Large intestine (tissue), 3 donors: ENCODE results near the gene AFF2. TPM values are rescaled to one million over a fixed set of nuclear protein-coding genes. Genes with fewer than 3 reads are reported as not detected.

Experiments used
- DNase-seq, 2 donors: peaks; one replicate each; pipeline versions ENCODE4 v3.0.0 to v3.0.0-alpha.2; 2013
- H3K27ac ChIP-seq: one replicate; pipeline ENCODE4 v1.5.1; 2013; ENCODE audit warnings: low read length
- H3K27me3 ChIP-seq: 2 replicates; pipeline ENCODE4 v1.6.1; 2013; ENCODE audit warnings: low read length; ENCODE audit not compliant: control insufficient read depth, insufficient read depth
- H3K36me3 ChIP-seq: 2 replicates; pipeline ENCODE4 v1.6.1; 2013; ENCODE audit warnings: low read length; ENCODE audit not compliant: control insufficient read depth, insufficient read depth
- H3K4me1 ChIP-seq: one replicate; pipeline ENCODE4 v1.6.1; 2013; ENCODE audit warnings: low read length; ENCODE audit not compliant: control insufficient read depth, insufficient read depth
- H3K4me3 ChIP-seq: one replicate; pipeline ENCODE4 v1.5.1; 2013; ENCODE audit warnings: low read length
- H3K9me3 ChIP-seq: one replicate; pipeline ENCODE4 v1.6.1; 2013; ENCODE audit warnings: mild to moderate bottlenecking, low read depth, low read length, moderate library complexity; ENCODE audit not compliant: control insufficient read depth
- WGBS: methylation state at CpG from one replicate; pipeline ENCODE4 v1.1.5; 2013; ENCODE audit warnings: low lambda C conversion rate; ENCODE audit not compliant: insufficient coverage; 5-methylcytosine and 5-hydroxymethylcytosine counted together
- polyA plus RNA-seq: library from polyadenylated mRNA; unstranded; fragments of 120-200 nt; gene quantifications from one replicate; pipeline ENCODE4 v1.2.1, GENCODE V29; 2013

Gene AFF2
- polyA plus RNA-seq, 1 donor = 1.6 TPM

- Histone ChIP-seq H3K27me3 (no peaks in the 10 kb centered on the region), H3K4me1 (no peaks in the 10 kb centered on the region), H3K4me3 (no peak overlapping the region), H3K36me3 (no peaks in the 10 kb centered on the region), H3K27ac (no peak overlapping the region), H3K9me3 (no peaks in the 10 kb centered on the region)
- no CpG with 5 or more reads among the region's 1 CpG for WGBS
- no peak for DNase-seq
Measured at GRCh38 chrX:148815218-148815961, 315.0 kb downstream of the AFF2 start.

- H3K27ac ChIP-seq = no peak overlapping the region
- DNase-seq = no peak
- H3K27me3 ChIP-seq = no peaks in the 10 kb centered on the region
- no peak overlapping the region for H3K4me3 ChIP-seq
- H3K36me3 ChIP-seq = no peaks in the 10 kb centered on the region
- H3K4me1 ChIP-seq = no peaks in the 10 kb centered on the region
- H3K9me3 ChIP-seq = no peaks in the 10 kb centered on the region
- 83% methylated on average over 1 of the region's 2 CpGs for WGBS
Measured at GRCh38 chrX:148823986-148824385, 323.6 kb downstream of the AFF2 start.

- H3K36me3 ChIP-seq = no peaks in the 10 kb centered on the region
- no peaks in the 10 kb centered on the region for H3K27me3 ChIP-seq
- WGBS = no CpG with 5 or more reads among the region's 2 CpGs
- no peak overlapping the region for H3K27ac ChIP-seq
- H3K4me3 ChIP-seq = no peak overlapping the region
- H3K9me3 ChIP-seq = no peaks in the 10 kb centered on the region
- H3K4me1 ChIP-seq = no peaks in the 10 kb centered on the region
- DNase-seq = no peak
Measured at GRCh38 chrX:148825696-148826095, 325.3 kb downstream of the AFF2 start.

- Histone ChIP-seq H3K9me3 (no peaks in the 10 kb centered on the region), H3K36me3 (no peaks in the 10 kb centered on the region), H3K27ac (no peak overlapping the region), H3K4me3 (no peak overlapping the region), H3K4me1 (no peaks in the 10 kb centered on the region), H3K27me3 (no peaks in the 10 kb centered on the region)
- WGBS = no CpG with 5 or more reads among the region's 4 CpGs
- DNase-seq = no peak
Measured at GRCh38 chrX:148836741-148837140, 336.3 kb downstream of the AFF2 start.

- no peaks in the 10 kb centered on the region for H3K4me1 ChIP-seq
- no peaks in the 10 kb centered on the region for H3K27me3 ChIP-seq
- WGBS = no CpG with 5 or more reads among the region's 1 CpG
- no peak overlapping the region for H3K4me3 ChIP-seq
- no peaks in the 10 kb centered on the region for H3K36me3 ChIP-seq
- no peak overlapping the region for H3K27ac ChIP-seq
- no peaks in the 10 kb centered on the region for H3K9me3 ChIP-seq
- DNase-seq = no peak
Measured at GRCh38 chrX:148850631-148851030, 350.2 kb downstream of the AFF2 start.

- H3K9me3 ChIP-seq = no peaks in the 10 kb centered on the region
- H3K36me3 ChIP-seq = no peaks in the 10 kb centered on the region
- WGBS = 80% methylated on average over 1 of the region's 4 CpGs
- no peaks in the 10 kb centered on the region for H3K27me3 ChIP-seq
- DNase-seq = no peak
- H3K4me1 ChIP-seq = no peaks in the 10 kb centered on the region
- H3K4me3 ChIP-seq = no peak overlapping the region
- no peak overlapping the region for H3K27ac ChIP-seq
Measured at GRCh38 chrX:148854306-148854705, 353.9 kb downstream of the AFF2 start.

- Histone ChIP-seq H3K4me1 (no peaks in the 10 kb centered on the region), H3K27ac (no peak overlapping the region), H3K4me3 (no peak overlapping the region), H3K27me3 (no peaks in the 10 kb centered on the region), H3K9me3 (no peaks in the 10 kb centered on the region), H3K36me3 (no peaks in the 10 kb centered on the region)
- WGBS = 100% methylated on average over 1 of the region's 1 CpG
- DNase-seq = no peak
Measured at GRCh38 chrX:148856505-148856904, 356.1 kb downstream of the AFF2 start.

- Histone ChIP-seq H3K9me3 (no peaks in the 10 kb centered on the region), H3K27me3 (no peaks in the 10 kb centered on the region), H3K4me1 (no peaks in the 10 kb centered on the region), H3K27ac (no peak overlapping the region), H3K4me3 (no peak overlapping the region), H3K36me3 (no peaks in the 10 kb centered on the region)
- no peak for DNase-seq
- no CpG with 5 or more reads among the region's 9 CpGs for WGBS
Measured at GRCh38 chrX:148865277-148866210, 365.1 kb downstream of the AFF2 start.

GRCh38 chrX:148867596-148867995, 367.2 kb downstream of the AFF2 start:
- WGBS = no CpG with 5 or more reads among the region's 2 CpGs
- Histone ChIP-seq H3K4me3 (no peak overlapping the region), H3K27me3 (no peaks in the 10 kb centered on the region)

GRCh38 chrX:148871422-148872160, 371.2 kb downstream of the AFF2 start:
- WGBS = no CpG with 5 or more reads among the region's 7 CpGs
- H3K36me3 ChIP-seq = no peaks in the 10 kb centered on the region

More at GRCh38 chrX:148867596-148867995, 367.2 kb downstream of the AFF2 start:
- no peak overlapping the region for H3K27ac ChIP-seq
- H3K9me3 ChIP-seq = no peaks in the 10 kb centered on the region
- H3K36me3 ChIP-seq = no peaks in the 10 kb centered on the region
- H3K4me1 ChIP-seq = no peaks in the 10 kb centered on the region
- DNase-seq = no peak

More at GRCh38 chrX:148871422-148872160, 371.2 kb downstream of the AFF2 start:
- Histone ChIP-seq H3K4me1 (no peaks in the 10 kb centered on the region), H3K9me3 (no peaks in the 10 kb centered on the region), H3K4me3 (no peak overlapping the region), H3K27me3 (no peaks in the 10 kb centered on the region), H3K27ac (no peak overlapping the region)
- no peak for DNase-seq
